ENCODE measurements around the gene TMED8.
A peak's percentile ranks its signal among the peaks of the same experiment; 100 is the strongest.
"Not testable (repeated sequence)": the region's sequence is repeated elsewhere in the genome, so short reads cannot be mapped to it uniquely, and the experiment has no call there.

The TMED8 gene

GRCh38 chr14:77320238-77320935 lies 56.5 kb downstream of the TMED8 start, which contains the start of gene POMT2:
Gene POMT2 (minus strand): TSS chr14:77320883. CDS start chr14:77320681, 202 bp downstream.
- peak; percentile 11 for DNase-seq

GRCh38 chr14:77319422-77319821 lies 57.5 kb downstream of the TMED8 start:
- no peak for DNase-seq

GRCh38 chr14:77318756-77319155 lies 58.1 kb downstream of the TMED8 start:
- DNase-seq: not testable (repeated sequence)

- DNase-seq: no peak
Observed at GRCh38 chr14:77318006-77318553, 58.8 kb downstream of the TMED8 start.

GRCh38 chr14:77316872-77317301 lies 60.0 kb downstream of the TMED8 start:
- DNase-seq: no peak

- DNase-seq: no peak
Observed at GRCh38 chr14:77316195-77316505, 60.7 kb downstream of the TMED8 start.

GRCh38 chr14:77314539-77315457 lies 62.1 kb downstream of the TMED8 start:
- no peak for DNase-seq

- no peak for DNase-seq
Observed at GRCh38 chr14:77314043-77314442, 62.9 kb downstream of the TMED8 start.

- DNase-seq: no peak
Observed at GRCh38 chr14:77313371-77313770, 63.5 kb downstream of the TMED8 start.

GRCh38 chr14:77311217-77311616 lies 65.7 kb downstream of the TMED8 start:
- DNase-seq: no peak

GRCh38 chr14:77310026-77310425 lies 66.9 kb downstream of the TMED8 start:
- no peak for DNase-seq

GRCh38 chr14:77309131-77309530 lies 67.8 kb downstream of the TMED8 start:
- DNase-seq: no peak

- no peak for DNase-seq
Observed at GRCh38 chr14:77306851-77307496, 69.9 kb downstream of the TMED8 start.

GRCh38 chr14:77306416-77306815 lies 70.5 kb downstream of the TMED8 start:
- DNase-seq: no peak

GRCh38 chr14:77305696-77306095 lies 71.2 kb downstream of the TMED8 start:
- no peak for DNase-seq

GRCh38 chr14:77303417-77304156 lies 73.3 kb downstream of the TMED8 start:
- no peak for DNase-seq

GRCh38 chr14:77302926-77303325 lies 74.0 kb downstream of the TMED8 start:
- DNase-seq: no peak

- DNase-seq: peak; percentile 1
Observed at GRCh38 chr14:77301103-77301502, 75.8 kb downstream of the TMED8 start.

GRCh38 chr14:77299771-77300170 lies 77.1 kb downstream of the TMED8 start:
- DNase-seq: no peak

- no peak for DNase-seq
Observed at GRCh38 chr14:77296906-77297305, 80.0 kb downstream of the TMED8 start.

GRCh38 chr14:77296155-77296554 lies 80.7 kb downstream of the TMED8 start:
- DNase-seq: no peak

GRCh38 chr14:77290705-77291104 lies 86.2 kb downstream of the TMED8 start:
- DNase-seq: no peak

- no peak for DNase-seq
Observed at GRCh38 chr14:77286576-77286975, 90.3 kb downstream of the TMED8 start.

Data from GOT3 (cell line).